ENCODE measurements around the gene SIRPA. TPM values are rescaled to one million over a fixed set of nuclear protein-coding genes. Genes with fewer than 3 reads are reported as not detected.

The SIRPA gene
- total RNA-seq, 1 experiment from 2014 or later, result 8.9 TPM

DNA sequence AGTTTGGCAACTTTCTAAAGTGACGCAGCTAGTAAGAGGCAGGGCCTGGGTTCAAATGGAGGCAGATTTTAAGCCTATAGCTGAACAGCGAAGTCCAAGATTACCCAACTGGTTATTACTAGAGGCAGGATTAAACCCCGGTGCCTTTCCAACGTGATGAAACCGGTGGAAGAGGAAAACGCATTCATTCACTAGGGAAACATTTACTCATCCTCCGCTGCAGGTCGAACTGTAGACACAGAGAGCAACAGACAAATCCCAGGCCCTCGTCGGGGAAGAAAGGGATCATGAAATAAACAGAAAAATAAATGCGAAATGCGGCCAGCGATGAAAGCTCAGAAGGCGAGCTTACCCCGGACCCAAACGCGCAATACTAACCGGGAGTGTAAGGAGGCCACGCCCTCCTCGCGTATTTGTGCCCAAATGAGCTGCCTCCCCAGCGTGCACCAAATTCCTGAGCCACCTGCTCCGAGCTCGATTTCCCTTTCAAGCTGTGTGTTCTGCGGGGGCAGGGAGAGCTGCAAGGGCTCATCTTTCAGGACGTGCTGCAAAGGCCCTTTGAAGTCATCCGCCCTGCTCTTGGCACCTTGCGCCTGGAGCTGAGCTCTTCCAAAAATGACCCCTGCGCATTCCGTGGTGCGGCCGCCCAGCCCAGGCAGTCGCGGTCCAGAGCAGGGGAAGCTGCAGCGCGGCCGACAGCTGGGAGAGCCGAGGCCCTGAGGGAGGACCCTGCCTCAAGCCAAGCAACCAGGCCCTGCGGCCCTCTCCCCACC, 51.7 kb downstream of the SIRPA start:
- peak; percentile 90 for DNase-seq (ENCODE audit: low spot score)
- H3K27ac Mint-ChIP-seq, result peak overlapping the region; percentile 75
- no peaks in the 10 kb centered on the region for H3K36me3 Mint-ChIP-seq
- ChIA-PET CTCF (interaction anchor here (0.7 to 4.0 kb wide), 15 partner anchors 8 to 575 kb away, joined by 3 to 30 read pairs (median 4); no protein-coding TSS in a partner anchor), POLR2A (interaction anchor here (0.7 to 1.7 kb wide), 9 partner anchors 18 to 170 kb away, joined by 3 to 10 read pairs (median 3); no protein-coding TSS in a partner anchor)
- H3K9me3 Mint-ChIP-seq, result no peaks in the 10 kb centered on the region
- H3K4me1 Mint-ChIP-seq, result peaks cover 64% of the 10 kb centered on the region
- H3K27me3 Mint-ChIP-seq (ENCODE audit: low read depth), result peaks cover 42% of the 10 kb centered on the region
- peak; percentile 81 for ATAC-seq
- H3K4me3 Mint-ChIP-seq, result peak overlapping the region; percentile 72
- TF ChIP-seq NR2C2 (CRISPR knock-in tag; IDR thresholded peaks at IDR 0.05) (no peak), GTF2I (CRISPR knock-in tag; conservative IDR thresholded peaks at IDR 0.05) (0 out of 2 replicates have a peak, but pooled peaks have one; percentile 1), OVOL2 (CRISPR knock-in tag; IDR thresholded peaks at IDR 0.05; ENCODE audit: borderline replicate concordance) (no peak), FOXJ3 (CRISPR knock-in tag; IDR thresholded peaks at IDR 0.05; ENCODE audit: borderline replicate concordance) (no peak), JAZF1 (CRISPR knock-in tag; IDR thresholded peaks at IDR 0.05) (no peak), GRHL2 (CRISPR knock-in tag; IDR thresholded peaks at IDR 0.05; ENCODE audit: insufficient replicate concordance, severe bottlenecking) (no peak), TP53 (CRISPR knock-in tag; IDR thresholded peaks at IDR 0.05) (peak; percentile 72; the same call in 1 of the 2 replicates), MXD4 (CRISPR knock-in tag; IDR thresholded peaks at IDR 0.05; ENCODE audit: borderline replicate concordance) (no peak), NR3C1 (CRISPR knock-in tag; conservative IDR thresholded peaks at IDR 0.05; ENCODE audit: low read depth) (0 out of 2 replicates have a peak, but pooled peaks have one; percentile 73), ZNF138 (CRISPR knock-in tag; conservative IDR thresholded peaks at IDR 0.05) (peak; percentile 82), CREB1 (CRISPR knock-in tag; IDR thresholded peaks at IDR 0.05) (no peak), CBFB (CRISPR knock-in tag; IDR thresholded peaks at IDR 0.05; ENCODE audit: low read depth) (0 out of 2 replicates have a peak, but pooled peaks have one; percentile 70), ARID4B (CRISPR knock-in tag; IDR thresholded peaks at IDR 0.05; ENCODE audit: borderline replicate concordance) (0 out of 2 replicates have a peak, but pooled peaks have one; percentile 46), TEAD1 (CRISPR knock-in tag; IDR thresholded peaks at IDR 0.05) (peak; percentile 93; the same call in 1 of the 2 replicates), ATF6 (CRISPR knock-in tag; IDR thresholded peaks at IDR 0.05) (no peak), ETV6 (CRISPR knock-in tag; IDR thresholded peaks at IDR 0.05) (peak; percentile 87)
- TF ChIP-seq, protein P1, sequence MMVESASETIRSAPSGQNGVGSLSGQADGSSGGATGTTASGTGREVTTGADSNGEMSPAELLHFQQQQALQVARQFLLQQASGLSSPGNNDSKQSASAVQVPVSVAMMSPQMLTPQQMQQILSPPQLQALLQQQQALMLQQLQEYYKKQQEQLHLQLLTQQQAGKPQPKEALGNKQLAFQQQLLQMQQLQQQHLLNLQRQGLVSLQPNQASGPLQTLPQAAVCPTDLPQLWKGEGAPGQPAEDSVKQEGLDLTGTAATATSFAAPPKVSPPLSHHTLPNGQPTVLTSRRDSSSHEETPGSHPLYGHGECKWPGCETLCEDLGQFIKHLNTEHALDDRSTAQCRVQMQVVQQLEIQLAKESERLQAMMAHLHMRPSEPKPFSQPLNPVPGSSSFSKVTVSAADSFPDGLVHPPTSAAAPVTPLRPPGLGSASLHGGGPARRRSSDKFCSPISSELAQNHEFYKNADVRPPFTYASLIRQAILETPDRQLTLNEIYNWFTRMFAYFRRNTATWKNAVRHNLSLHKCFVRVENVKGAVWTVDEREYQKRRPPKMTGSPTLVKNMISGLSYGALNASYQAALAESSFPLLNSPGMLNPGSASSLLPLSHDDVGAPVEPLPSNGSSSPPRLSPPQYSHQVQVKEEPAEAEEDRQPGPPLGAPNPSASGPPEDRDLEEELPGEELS (CRISPR knock-in tag; IDR thresholded peaks at IDR 0.05), result peak; percentile 86
- TF ChIP-seq, protein P2, sequence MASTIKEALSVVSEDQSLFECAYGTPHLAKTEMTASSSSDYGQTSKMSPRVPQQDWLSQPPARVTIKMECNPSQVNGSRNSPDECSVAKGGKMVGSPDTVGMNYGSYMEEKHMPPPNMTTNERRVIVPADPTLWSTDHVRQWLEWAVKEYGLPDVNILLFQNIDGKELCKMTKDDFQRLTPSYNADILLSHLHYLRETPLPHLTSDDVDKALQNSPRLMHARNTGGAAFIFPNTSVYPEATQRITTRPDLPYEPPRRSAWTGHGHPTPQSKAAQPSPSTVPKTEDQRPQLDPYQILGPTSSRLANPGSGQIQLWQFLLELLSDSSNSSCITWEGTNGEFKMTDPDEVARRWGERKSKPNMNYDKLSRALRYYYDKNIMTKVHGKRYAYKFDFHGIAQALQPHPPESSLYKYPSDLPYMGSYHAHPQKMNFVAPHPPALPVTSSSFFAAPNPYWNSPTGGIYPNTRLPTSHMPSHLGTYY (CRISPR knock-in tag; IDR thresholded peaks at IDR 0.05), result no peak
- TF ChIP-seq, protein P3, sequence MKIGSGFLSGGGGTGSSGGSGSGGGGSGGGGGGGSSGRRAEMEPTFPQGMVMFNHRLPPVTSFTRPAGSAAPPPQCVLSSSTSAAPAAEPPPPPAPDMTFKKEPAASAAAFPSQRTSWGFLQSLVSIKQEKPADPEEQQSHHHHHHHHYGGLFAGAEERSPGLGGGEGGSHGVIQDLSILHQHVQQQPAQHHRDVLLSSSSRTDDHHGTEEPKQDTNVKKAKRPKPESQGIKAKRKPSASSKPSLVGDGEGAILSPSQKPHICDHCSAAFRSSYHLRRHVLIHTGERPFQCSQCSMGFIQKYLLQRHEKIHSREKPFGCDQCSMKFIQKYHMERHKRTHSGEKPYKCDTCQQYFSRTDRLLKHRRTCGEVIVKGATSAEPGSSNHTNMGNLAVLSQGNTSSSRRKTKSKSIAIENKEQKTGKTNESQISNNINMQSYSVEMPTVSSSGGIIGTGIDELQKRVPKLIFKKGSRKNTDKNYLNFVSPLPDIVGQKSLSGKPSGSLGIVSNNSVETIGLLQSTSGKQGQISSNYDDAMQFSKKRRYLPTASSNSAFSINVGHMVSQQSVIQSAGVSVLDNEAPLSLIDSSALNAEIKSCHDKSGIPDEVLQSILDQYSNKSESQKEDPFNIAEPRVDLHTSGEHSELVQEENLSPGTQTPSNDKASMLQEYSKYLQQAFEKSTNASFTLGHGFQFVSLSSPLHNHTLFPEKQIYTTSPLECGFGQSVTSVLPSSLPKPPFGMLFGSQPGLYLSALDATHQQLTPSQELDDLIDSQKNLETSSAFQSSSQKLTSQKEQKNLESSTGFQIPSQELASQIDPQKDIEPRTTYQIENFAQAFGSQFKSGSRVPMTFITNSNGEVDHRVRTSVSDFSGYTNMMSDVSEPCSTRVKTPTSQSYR (CRISPR knock-in tag; IDR thresholded peaks at IDR 0.05), result peak; percentile 93
- TF ChIP-seq, protein P4, sequence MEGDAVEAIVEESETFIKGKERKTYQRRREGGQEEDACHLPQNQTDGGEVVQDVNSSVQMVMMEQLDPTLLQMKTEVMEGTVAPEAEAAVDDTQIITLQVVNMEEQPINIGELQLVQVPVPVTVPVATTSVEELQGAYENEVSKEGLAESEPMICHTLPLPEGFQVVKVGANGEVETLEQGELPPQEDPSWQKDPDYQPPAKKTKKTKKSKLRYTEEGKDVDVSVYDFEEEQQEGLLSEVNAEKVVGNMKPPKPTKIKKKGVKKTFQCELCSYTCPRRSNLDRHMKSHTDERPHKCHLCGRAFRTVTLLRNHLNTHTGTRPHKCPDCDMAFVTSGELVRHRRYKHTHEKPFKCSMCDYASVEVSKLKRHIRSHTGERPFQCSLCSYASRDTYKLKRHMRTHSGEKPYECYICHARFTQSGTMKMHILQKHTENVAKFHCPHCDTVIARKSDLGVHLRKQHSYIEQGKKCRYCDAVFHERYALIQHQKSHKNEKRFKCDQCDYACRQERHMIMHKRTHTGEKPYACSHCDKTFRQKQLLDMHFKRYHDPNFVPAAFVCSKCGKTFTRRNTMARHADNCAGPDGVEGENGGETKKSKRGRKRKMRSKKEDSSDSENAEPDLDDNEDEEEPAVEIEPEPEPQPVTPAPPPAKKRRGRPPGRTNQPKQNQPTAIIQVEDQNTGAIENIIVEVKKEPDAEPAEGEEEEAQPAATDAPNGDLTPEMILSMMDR (IDR thresholded peaks at IDR 0.05), result no peak
- TF ChIP-seq, protein P5, sequence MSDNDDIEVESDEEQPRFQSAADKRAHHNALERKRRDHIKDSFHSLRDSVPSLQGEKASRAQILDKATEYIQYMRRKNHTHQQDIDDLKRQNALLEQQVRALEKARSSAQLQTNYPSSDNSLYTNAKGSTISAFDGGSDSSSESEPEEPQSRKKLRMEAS (CRISPR knock-in tag; IDR thresholded peaks at IDR 0.05), result peak; percentile 96
